Measurements from ENCODE around the gene YWHAH.

YWHAH gene

DNA sequence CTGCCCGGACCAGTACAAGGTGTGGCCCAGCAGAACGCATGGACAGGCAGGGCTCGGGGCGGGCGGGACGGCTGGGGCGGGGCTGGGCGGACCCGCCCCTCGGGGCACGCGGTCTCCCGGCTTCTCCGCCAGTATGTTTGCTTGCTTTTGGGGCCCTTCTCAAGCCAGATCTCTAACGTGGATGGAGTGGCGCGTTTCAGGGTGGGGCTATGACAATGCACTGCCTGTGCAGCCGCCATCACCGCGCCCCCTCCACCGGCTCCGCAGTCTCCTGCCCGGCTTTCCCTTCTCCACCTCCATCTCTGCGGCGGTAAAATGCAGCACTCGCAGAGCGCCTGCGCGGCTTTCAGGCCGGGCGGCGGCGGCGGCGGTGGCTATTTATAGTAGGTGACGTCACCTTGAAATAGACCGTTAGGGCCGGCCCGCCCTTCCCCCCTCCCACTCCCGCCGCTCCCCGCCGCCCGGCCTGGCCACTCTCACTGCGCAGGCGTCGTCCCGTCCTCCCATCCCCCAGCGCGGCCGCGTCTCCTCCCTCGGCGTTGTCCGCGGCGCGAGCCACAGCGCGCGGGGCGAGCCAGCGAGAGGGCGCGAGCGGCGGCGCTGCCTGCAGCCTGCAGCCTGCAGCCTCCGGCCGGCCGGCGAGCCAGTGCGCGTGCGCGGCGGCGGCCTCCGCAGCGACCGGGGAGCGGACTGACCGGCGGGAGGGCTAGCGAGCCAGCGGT lies at the start of gene YWHAH:
Gene YWHAH (plus strand): TSS at position 558 of the 722 bp plus-strand sequence. CDS start 199 bp downstream, outside the sequence.
- peak; percentile 96 for DNase-seq (ENCODE audit: low spot score)

DNA sequence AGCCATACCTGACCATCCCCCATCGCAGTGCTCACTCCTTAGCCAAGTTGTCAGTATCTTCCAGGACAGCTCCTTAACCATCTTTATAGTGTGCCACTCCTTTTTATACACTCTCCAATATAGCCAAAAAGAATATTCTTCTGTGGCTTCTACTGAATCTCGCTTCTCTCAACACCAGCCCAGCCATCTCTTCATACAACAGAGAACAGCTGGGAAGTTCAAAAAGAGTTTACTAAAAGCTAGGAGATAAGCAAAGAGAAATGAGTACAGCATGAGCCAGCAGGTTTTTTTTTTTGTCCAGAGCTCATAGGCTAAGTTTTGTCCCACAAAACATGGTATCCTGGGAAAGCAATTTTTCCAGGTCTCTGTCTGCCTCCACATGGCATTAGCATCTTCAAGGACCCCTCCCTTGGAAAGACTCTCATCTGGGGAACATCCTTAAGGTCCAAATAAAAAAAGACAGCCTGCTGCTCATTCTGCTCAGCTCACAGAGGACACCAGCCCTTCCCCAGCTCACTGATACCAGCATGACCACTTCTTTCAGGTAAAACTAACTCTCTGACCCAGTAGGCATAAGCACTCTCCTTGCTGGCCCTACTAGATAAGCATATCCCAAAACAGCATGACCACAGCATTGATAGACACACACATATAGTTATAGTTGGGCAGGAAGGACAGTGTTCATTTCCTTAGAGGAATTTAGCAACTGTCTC lies 48.8 kb upstream of the YWHAH start:
- DNase-seq (ENCODE audit: low spot score), result no peak

- DNase-seq (ENCODE audit: low spot score), result no peak
Observed at GRCh38 chr22:31896472-31896871, 47.9 kb upstream of the YWHAH start.

GRCh38 chr22:31897842-31898805 lies 46.2 kb upstream of the YWHAH start:
- peak; percentile 45 for DNase-seq (ENCODE audit: low spot score)

- peak; percentile 49 for DNase-seq (ENCODE audit: low spot score)
Observed at GRCh38 chr22:31898926-31899325, 45.4 kb upstream of the YWHAH start.

- no peak for DNase-seq (ENCODE audit: low spot score)
Observed at GRCh38 chr22:31899669-31900068, 44.7 kb upstream of the YWHAH start.

- DNase-seq (ENCODE audit: low spot score), result no peak
Observed at GRCh38 chr22:31901388-31902137, 42.8 kb upstream of the YWHAH start.

DNA sequence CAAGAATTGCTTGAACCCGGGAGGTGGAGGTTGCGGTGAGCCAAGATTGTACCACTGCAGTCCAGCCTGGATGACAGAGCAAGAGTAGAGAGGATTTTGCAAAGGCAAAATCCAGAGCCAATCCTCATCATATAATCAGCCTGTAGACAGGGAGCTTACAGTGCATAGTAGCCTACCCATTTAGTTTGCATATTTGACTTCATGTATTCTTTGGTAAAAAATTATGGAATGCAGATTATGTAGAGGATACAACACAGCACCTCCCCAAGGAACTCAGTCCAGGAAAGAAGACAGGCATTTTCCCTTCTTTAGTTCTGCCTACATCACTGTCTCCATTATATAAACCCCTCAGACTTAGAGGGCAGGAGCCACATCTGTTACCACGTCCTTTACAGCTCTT lies 39.7 kb upstream of the YWHAH start:
- no peak for DNase-seq (ENCODE audit: low spot score)

DNA sequence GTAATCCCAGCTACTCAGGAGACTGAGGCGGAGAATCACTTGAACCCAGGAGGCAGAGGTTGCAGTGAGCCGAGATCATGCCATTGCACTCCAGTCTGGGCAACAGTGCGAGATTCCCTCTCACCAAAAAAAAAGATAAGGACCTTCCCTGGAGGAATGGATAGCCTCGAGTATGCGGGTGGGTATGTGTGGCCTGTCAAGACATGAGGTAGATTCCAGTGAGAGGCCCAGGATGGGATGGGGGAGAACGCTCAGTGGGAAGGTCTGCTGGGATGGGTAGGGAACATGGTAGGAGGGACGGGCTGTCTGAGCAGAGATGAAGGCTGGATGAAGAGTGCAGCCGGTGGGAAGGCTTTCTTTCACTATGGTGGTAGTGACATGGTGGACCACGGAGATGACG lies 39.0 kb upstream of the YWHAH start:
- DNase-seq (ENCODE audit: low spot score), result no peak

DNA sequence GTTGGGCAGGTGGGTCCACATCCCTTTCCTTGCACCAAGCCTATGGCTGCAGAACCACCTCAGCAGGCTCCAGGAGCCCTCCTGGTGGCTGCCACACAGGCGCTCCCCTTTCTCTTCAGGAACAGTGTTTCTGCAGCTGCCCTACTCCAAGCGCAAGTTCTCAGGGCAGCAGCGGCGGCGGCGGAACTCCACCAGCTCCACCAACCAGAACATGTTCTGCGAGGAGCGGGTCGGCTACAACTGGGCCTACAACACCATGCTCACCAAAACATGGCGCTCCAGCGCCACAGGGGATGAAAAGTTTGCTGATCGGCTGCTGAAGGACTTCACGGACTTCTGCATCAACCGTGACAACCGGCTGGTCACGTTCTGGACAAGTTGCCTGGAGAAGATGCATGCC lies 38.2 kb upstream of the YWHAH start:
- no peak for DNase-seq (ENCODE audit: low spot score)

DNA sequence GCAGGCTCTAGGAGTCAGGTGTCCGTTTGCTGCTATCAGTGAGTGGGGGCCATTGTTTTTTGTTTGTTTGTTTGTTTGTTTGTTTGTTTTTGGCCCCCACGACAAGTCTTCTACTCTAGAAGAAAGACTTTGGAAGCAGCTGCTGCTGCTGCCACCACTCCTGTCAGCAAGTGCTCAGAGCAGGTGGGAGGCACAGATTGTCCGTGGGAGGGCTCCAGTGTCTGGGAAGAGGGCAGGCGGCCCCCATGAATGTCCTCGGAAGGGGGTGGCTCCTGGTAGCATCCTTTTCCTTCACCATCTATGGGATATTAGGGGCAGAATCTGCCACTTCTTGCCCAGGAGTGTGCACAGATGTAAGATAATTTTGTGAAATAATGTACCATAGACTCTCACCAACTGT lies 37.8 kb upstream of the YWHAH start:
- no peak for DNase-seq (ENCODE audit: low spot score)

GRCh38 chr22:31909977-31910376 lies 34.4 kb upstream of the YWHAH start:
- DNase-seq (ENCODE audit: low spot score), result no peak

GRCh38 chr22:31911565-31912406 lies 32.5 kb upstream of the YWHAH start:
- DNase-seq (ENCODE audit: low spot score), result no peak

GRCh38 chr22:31912407-31912743 lies 32.0 kb upstream of the YWHAH start:
- no peak for DNase-seq (ENCODE audit: low spot score)

GRCh38 chr22:31915586-31915985 lies 28.7 kb upstream of the YWHAH start:
- DNase-seq (ENCODE audit: low spot score), result no peak

DNA sequence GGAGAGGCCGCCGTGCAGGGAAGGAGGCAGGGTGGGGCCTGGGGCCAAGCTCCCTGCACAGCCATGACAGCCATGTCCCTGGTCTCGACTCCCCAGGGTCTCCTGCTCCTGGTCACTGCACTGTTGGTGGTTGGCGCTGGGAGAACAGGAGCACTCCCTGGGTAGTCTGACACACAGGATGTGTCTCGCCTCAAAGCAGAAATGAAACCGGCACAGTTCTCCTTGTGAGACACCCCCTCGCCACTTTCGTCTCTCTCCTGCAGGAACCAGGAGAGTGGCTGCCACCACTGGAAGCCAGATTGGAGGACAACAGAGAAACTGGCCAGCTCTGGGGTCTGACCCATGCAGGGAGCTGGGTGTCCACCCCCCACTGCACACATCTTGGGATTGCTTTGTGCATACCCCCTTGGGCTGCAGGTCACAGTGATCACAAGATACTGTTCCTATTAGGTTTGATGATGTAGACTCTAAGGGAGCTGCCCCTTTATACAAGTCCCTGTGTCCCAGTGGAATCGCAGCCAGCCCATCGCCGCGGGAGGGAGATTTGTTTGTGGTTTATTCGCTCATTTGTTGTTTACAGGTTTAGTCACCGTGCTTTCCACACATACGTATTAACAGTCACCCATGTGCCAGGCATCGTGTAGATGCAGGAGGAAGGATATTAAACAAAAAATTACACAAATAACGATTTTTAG lies 27.0 kb upstream of the YWHAH start:
- DNase-seq (ENCODE audit: low spot score), result no peak

- DNase-seq (ENCODE audit: low spot score), result no peak
Observed at GRCh38 chr22:31919730-31920129, 24.6 kb upstream of the YWHAH start.

DNA sequence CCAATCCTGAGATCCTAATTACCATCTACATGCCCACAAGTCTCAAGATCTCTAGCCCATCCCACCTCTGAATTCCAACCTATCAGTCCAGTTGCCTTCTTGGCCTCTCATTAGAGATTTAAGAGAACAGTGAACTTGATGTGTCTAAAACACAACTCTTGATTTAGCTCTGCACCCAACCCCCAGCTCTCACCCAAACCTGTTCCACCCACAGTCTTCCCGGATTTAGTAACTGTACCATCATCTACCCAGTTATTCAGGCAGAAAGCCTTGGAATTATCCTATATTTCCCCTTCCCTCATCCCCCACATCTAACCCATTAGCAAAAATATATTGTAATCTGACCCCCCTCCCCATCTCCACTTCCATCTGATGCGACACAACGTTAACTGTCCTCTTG lies 24.0 kb upstream of the YWHAH start:
- peak; percentile 58 for DNase-seq (ENCODE audit: low spot score)

DNA sequence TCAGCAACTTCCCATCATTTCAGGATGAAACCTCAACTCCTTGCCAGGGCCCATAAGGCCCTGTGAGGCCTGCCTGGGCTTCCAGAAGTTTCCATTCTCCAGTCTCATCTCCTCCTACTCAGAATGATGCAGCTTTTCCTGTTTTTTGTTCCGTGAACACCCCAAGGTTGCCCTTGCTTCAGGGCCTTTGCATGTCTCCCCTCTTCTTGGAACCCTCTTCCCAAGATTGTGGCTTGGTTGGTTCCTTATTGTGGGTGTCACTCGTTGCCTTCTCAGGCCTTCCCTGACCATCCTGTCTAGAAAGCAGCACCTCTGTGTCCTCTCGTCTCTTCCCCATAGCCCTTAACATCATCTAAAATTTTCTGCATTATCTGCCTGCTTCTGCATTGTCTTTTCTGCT lies 23.2 kb upstream of the YWHAH start:
- DNase-seq (ENCODE audit: low spot score), result no peak

GRCh38 chr22:31922534-31922933 lies 21.8 kb upstream of the YWHAH start:
- no peak for DNase-seq (ENCODE audit: low spot score)
